Lower leg skin (tissue), 4 donors: ENCODE data around the gene MEST. TPM values are rescaled to one million over a fixed set of nuclear protein-coding genes. Genes with fewer than 3 reads are reported as not detected.

Source experiments
- DNase-seq, 2 donors: peaks; one replicate each; pipeline ENCODE4 v3.0.0-alpha.2; 2019; ENCODE audit warnings: low spot score in 2 of 2
- H3K4me3 ChIP-seq: fragments of 200-600 bp; sonication (generic); 2 replicates; pipeline ENCODE4 v1.5.1; 2017; ENCODE audit warnings: mild to moderate bottlenecking, low read depth; ENCODE audit not compliant: poor library complexity, severe bottlenecking
- POLR2A ChIP-seq, 2 donors: fragments of 450-650 bp; IDR thresholded peaks; one replicate each; pipeline ENCODE4 v1.6.1; 2016 to 2017; ENCODE audit warnings: antibody characterized with exemption in 2 of 2, mild to moderate bottlenecking in 1 of 2, moderate library complexity in 1 of 2
- whole genome bisulfite sequencing, 2 donors: methylation state at CpG; one replicate each; pipeline ENCODE4 v1.1.5; 2018; 5-methylcytosine and 5-hydroxymethylcytosine counted together
- intact Hi-C: fragments of 100-400 bp; cut with DNase I; formaldehyde crosslinking; loops from one replicate; pipeline ENCODE4 v1.15.0; 2023; ENCODE audit warnings: low total_unique reads
- total RNA-seq, 4 donors: library from RNA; depleted of rRNA; stranded (reverse); fragments of >200 nt; gene quantifications; one replicate each; pipeline ENCODE4 v1.1.0, GENCODE V29; 2016
- TF ChIP-seq, protein P1 (sequence below), 3 donors: fragments of 450-650 bp; IDR thresholded peaks; one replicate each; pipeline ENCODE4 v1.5.1; 2016; ENCODE audit warnings: antibody characterized with exemption in 3 of 3, mild to moderate bottlenecking in 3 of 3, moderate library complexity in 2 of 3

Gene MEST
- total RNA-seq, 4 donors from 2014 or later, result 0.79 to 6.8 (median 4.9) TPM

DNA sequence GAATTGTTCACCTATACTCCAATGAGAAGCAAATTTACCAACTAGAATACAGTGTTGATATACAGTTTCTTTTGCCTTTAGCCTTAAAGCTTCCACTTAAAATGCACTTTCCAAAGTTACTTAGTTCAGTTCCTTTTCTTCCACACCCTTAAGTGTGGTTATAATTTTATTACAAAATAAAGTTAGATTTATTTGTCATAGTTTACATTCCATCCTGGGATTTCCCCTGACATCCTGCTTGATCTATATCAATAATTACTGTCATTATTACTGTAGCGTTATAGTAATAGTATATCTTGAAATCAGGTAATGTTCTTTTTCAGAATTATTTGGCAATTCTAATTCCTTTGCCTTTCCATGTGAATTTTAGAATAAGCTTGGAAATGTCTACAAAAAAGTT is 23.3 kb upstream of the MEST start:
- intact Hi-C loops, result no loop called here
- no peak for DNase-seq
- no peak overlapping the region for H3K4me3 ChIP-seq
- TF ChIP-seq, protein P1, sequence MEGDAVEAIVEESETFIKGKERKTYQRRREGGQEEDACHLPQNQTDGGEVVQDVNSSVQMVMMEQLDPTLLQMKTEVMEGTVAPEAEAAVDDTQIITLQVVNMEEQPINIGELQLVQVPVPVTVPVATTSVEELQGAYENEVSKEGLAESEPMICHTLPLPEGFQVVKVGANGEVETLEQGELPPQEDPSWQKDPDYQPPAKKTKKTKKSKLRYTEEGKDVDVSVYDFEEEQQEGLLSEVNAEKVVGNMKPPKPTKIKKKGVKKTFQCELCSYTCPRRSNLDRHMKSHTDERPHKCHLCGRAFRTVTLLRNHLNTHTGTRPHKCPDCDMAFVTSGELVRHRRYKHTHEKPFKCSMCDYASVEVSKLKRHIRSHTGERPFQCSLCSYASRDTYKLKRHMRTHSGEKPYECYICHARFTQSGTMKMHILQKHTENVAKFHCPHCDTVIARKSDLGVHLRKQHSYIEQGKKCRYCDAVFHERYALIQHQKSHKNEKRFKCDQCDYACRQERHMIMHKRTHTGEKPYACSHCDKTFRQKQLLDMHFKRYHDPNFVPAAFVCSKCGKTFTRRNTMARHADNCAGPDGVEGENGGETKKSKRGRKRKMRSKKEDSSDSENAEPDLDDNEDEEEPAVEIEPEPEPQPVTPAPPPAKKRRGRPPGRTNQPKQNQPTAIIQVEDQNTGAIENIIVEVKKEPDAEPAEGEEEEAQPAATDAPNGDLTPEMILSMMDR (IDR thresholded peaks at IDR 0.05), result no peak
- TF ChIP-seq POLR2A (IDR thresholded peaks at IDR 0.05), result no peak
- WGBS, 2 donors, result 58 to 70% methylated on average over 1 of the region's 1 CpG

- no peak overlapping the region for H3K4me3 ChIP-seq
- no peak for DNase-seq
- 61 to 92% methylated on average over 2 of the region's 2 CpGs for WGBS, 2 donors
- intact Hi-C loops, result no loop called here
- TF ChIP-seq POLR2A (IDR thresholded peaks at IDR 0.05), result no peak
- TF ChIP-seq, protein P1 (IDR thresholded peaks at IDR 0.05), result no peak
Observed at GRCh38 chr7:130471974-130472373, 19.9 kb upstream of the MEST start.

GRCh38 chr7:130473289-130473688 is 18.6 kb upstream of the MEST start:
- H3K4me3 ChIP-seq, result no peak overlapping the region
- intact Hi-C loops, result no loop called here
- TF ChIP-seq, protein P1 (IDR thresholded peaks at IDR 0.05), result no peak
- no peak for TF ChIP-seq POLR2A (IDR thresholded peaks at IDR 0.05)
- no peak for DNase-seq

- intact Hi-C loops, result no loop called here
- DNase-seq, result no peak
- no peak overlapping the region for H3K4me3 ChIP-seq
- 83% methylated on average over 4 of the region's 4 CpGs for WGBS, 2 donors
- no peak for TF ChIP-seq POLR2A (IDR thresholded peaks at IDR 0.05)
- TF ChIP-seq, protein P1 (IDR thresholded peaks at IDR 0.05), result no peak
Observed at GRCh38 chr7:130473876-130474275, 18.0 kb upstream of the MEST start.

DNA sequence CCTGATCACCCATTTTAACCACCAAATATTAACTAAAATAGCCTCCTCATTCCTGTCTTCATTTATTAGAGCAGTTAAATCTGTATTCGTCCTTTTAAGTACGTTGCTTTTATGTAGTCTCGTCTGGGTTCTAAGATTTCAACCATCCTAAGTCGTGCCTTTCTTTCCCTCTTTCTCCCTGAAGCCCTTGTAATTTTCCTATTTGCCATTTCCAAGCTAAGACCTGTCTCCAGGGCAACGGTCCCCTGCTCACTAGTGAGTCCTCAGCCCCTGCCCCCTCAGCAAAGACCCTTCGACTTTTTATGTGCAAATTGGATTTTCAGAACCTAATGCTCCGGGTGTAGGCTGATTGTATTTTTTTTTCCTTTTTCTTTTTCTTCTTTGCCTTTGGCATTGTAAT is 16.1 kb upstream of the MEST start:
- intact Hi-C loops, result no loop called here
- no peak overlapping the region for H3K4me3 ChIP-seq
- TF ChIP-seq, protein P1 (IDR thresholded peaks at IDR 0.05), result no peak
- no peak for TF ChIP-seq POLR2A (IDR thresholded peaks at IDR 0.05)
- WGBS, 2 donors, result 77 to 81% methylated on average over 7 of the region's 7 CpGs
- DNase-seq, result no peak
